ENCODE data around the gene PTPN11. TPM values are rescaled to one million over a fixed set of nuclear protein-coding genes. Genes with fewer than 3 reads are reported as not detected.

The PTPN11 gene
- total and polyA plus RNA-seq, 12 donors, result 14.4 to 129 (median 72.0) TPM

DNA sequence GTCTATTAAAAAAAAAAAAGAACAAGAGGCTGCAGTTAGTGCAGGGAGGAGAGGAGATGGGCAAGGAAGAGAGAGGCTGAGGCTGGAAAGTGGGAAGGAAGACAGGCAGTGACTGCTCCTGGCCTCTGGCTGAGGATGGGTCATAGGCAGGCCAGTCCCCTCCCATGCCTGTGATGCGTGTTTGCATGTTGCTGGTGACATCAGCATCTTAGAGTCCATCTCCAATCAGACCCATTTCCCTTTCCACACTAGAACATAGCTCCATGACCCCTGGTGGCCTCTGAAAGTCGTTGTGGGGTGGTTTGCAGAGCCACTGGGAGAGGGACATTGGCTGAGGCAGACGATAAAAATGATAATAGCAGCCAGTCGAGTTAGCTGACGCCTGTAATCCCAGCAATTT lies 132.9 kb downstream of the PTPN11 start:
- TF ChIP-seq POLR2A (IDR thresholded peaks at IDR 0.05), result no peak
- TF ChIP-seq, protein P1, sequence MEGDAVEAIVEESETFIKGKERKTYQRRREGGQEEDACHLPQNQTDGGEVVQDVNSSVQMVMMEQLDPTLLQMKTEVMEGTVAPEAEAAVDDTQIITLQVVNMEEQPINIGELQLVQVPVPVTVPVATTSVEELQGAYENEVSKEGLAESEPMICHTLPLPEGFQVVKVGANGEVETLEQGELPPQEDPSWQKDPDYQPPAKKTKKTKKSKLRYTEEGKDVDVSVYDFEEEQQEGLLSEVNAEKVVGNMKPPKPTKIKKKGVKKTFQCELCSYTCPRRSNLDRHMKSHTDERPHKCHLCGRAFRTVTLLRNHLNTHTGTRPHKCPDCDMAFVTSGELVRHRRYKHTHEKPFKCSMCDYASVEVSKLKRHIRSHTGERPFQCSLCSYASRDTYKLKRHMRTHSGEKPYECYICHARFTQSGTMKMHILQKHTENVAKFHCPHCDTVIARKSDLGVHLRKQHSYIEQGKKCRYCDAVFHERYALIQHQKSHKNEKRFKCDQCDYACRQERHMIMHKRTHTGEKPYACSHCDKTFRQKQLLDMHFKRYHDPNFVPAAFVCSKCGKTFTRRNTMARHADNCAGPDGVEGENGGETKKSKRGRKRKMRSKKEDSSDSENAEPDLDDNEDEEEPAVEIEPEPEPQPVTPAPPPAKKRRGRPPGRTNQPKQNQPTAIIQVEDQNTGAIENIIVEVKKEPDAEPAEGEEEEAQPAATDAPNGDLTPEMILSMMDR (IDR thresholded peaks at IDR 0.05), result no peak
- no peaks in the 10 kb centered on the region for H3K4me1 ChIP-seq (replicated peaks in 1 of 2)
- no peak overlapping the region for H3K27ac ChIP-seq
- WGBS, 4 donors, result 50 to 57% (median 55%) methylated on average over 5 of the region's 5 CpGs
- no peak overlapping the region for H3K4me3 ChIP-seq
- intact Hi-C loops (cut with DNase I), result no loop called here
- H3K27me3 ChIP-seq, result peaks cover 7% of the 10 kb centered on the region
- no peaks in the 10 kb centered on the region for H3K36me3 ChIP-seq (replicated peaks in 1 of 2)
- H3K9me3 ChIP-seq (replicated peaks in 1 of 3), result no peaks in the 10 kb centered on the region
- no peak for DNase-seq

DNA sequence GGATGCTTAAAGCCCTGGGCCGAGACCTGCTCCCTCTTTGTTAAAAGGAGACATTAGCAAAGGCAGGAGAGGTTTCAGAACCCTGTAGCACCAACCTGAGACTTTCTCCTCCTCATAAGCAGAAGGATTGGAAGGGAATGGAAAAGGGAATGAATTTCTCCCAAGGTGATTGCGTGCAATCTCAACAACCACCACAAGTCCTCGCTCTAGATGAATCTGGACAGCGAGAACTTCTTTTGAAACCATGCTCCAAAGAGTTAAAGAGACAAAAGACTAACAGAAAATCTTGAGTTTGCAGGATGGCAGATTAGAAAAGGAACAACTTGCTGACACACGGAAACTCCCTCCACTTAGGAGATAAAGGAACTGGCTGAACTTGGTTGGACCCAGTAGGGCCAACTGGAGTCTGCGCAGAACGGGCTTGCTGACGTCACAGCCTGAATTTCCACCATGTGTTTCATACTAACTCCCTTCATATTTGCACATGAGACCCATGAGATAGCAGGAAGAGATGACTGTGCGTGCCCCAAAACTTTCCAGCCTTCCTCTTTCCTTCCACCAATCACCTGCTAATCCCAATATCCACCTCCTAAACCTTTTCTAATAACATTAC lies 137.0 kb downstream of the PTPN11 start:
- Histone ChIP-seq H3K27ac (no peak overlapping the region), H3K4me3 (no peak overlapping the region), H3K36me3 (replicated peaks in 1 of 2) (no peaks in the 10 kb centered on the region), H3K4me1 (replicated peaks in 1 of 2) (no peaks in the 10 kb centered on the region), H3K9me3 (replicated peaks in 1 of 3) (no peaks in the 10 kb centered on the region), H3K27me3 (peaks cover 7% of the 10 kb centered on the region)
- intact Hi-C loops (cut with DNase I), result no loop called here
- no peak for DNase-seq
- 76 to 82% (median 80%) methylated on average over 9 of the region's 9 CpGs for WGBS, 4 donors
- TF ChIP-seq, protein P1 (IDR thresholded peaks at IDR 0.05), result no peak
- no peak for TF ChIP-seq POLR2A (IDR thresholded peaks at IDR 0.05)

GRCh38 chr12:112557951-112558630 lies 139.3 kb downstream of the PTPN11 start:
- H3K9me3 ChIP-seq (replicated peaks in 1 of 3), result no peaks in the 10 kb centered on the region
- DNase-seq, result no peak
- intact Hi-C loops (cut with DNase I), result no loop called here
- no peak for TF ChIP-seq POLR2A (IDR thresholded peaks at IDR 0.05)
- TF ChIP-seq, protein P1 (IDR thresholded peaks at IDR 0.05), result no peak
- no peak overlapping the region for H3K4me3 ChIP-seq
- peaks cover 7% of the 10 kb centered on the region for H3K27me3 ChIP-seq
- no peak overlapping the region for H3K27ac ChIP-seq
- no peaks in the 10 kb centered on the region for H3K4me1 ChIP-seq (replicated peaks in 1 of 2)
- no peaks in the 10 kb centered on the region for H3K36me3 ChIP-seq (replicated peaks in 1 of 2)
- whole genome bisulfite sequencing, 4 donors, result 56 to 67% (median 61%) methylated on average over 7 of the region's 7 CpGs

Other genes starting within 250 kb of the PTPN11 start
- 10 to 100 TPM; 17.5 to 42.9 (median 28.2) TPM for gene HECTD4, start 36.5 kb upstream of the PTPN11 start, total RNA-seq
- 10 to 100 TPM; 18.6 to 50.0 (median 22.4) TPM for gene HECTD4, start 36.5 kb upstream of the PTPN11 start, polyA plus RNA-seq
- 1,000 to 10,000 TPM in 8 of 9 donors, 100 to 1,000 TPM in 1; 976 to 1,900 (median 1,219) TPM for gene RPL6, start 9.3 kb upstream of the PTPN11 start, total RNA-seq
- 1,000 to 10,000 TPM; 1,773 to 2,265 (median 1,796) TPM for gene RPL6, start 9.3 kb upstream of the PTPN11 start, polyA plus RNA-seq

All from adrenal gland (tissue), 12 donors.